SW480 (cell line): Measurements from ENCODE around the gene RPS6KL1.

Source experiments
- DNase-seq: peaks from one replicate; pipeline ENCODE4 v3.0.0-alpha.2; 2016; ENCODE audit warnings: low spot score

Gene RPS6KL1, protein sequence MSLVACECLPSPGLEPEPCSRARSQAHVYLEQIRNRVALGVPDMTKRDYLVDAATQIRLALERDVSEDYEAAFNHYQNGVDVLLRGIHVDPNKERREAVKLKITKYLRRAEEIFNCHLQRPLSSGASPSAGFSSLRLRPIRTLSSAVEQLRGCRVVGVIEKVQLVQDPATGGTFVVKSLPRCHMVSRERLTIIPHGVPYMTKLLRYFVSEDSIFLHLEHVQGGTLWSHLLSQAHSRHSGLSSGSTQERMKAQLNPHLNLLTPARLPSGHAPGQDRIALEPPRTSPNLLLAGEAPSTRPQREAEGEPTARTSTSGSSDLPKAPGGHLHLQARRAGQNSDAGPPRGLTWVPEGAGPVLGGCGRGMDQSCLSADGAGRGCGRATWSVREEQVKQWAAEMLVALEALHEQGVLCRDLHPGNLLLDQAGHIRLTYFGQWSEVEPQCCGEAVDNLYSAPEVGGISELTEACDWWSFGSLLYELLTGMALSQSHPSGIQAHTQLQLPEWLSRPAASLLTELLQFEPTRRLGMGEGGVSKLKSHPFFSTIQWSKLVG

DNA sequence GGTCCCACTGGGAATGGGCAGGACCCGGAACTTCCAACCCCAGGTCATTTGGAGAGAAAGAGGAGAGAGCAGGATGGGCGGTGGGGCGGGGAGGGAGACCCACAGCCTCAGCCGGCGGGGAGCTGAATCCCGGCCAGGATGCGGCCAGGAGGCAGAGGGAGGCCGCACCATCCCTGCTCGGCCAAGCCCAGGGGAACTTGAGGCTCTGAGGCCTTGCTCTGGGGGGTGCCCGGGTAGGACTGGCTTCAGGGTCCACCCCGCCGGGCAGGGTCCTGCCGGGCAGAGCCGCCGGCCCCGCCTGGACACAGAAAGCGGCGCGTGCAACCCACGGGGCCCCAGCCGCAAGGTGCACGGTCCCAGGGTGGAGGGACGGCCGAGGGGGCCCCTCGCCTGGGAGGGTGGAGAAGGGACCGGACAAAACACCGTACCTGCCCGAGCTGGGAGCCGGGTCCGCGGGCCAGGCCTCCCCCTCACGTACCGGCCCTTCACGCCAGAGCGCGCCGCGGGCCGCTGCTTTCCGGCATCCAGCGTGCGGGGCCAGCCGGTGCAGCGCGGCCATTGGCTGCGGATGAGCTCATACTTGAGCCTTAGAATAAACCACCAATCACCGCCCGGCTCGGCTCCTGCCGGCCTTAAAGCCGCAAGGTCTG is at the start of gene RPS6KL1:
TSS of gene RPS6KL1 (minus strand) at position 509 of the 650 bp plus-strand sequence. CDS start 1,719 bp downstream, outside the sequence.
- peak; percentile 85 for DNase-seq

DNA sequence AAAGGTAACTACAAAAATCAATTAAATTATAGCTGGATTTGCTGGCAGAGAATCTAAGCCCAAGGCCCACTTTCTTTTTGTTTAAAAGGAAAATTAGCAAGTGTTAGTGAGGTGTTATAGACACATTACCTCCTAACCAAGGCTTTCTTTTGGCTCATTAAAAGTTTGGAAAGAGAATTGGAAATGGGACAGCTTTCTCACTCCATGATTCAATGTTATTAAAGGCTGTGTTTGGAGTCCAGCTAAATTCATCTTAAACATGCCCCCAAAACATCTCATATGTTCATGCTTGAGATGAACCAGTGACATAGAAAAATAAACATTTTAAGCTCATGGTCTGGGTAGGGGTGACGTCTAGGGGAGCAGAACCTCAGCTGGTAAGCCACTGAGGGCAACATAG is 45.8 kb upstream of the RPS6KL1 start:
- DNase-seq, result no peak

DNA sequence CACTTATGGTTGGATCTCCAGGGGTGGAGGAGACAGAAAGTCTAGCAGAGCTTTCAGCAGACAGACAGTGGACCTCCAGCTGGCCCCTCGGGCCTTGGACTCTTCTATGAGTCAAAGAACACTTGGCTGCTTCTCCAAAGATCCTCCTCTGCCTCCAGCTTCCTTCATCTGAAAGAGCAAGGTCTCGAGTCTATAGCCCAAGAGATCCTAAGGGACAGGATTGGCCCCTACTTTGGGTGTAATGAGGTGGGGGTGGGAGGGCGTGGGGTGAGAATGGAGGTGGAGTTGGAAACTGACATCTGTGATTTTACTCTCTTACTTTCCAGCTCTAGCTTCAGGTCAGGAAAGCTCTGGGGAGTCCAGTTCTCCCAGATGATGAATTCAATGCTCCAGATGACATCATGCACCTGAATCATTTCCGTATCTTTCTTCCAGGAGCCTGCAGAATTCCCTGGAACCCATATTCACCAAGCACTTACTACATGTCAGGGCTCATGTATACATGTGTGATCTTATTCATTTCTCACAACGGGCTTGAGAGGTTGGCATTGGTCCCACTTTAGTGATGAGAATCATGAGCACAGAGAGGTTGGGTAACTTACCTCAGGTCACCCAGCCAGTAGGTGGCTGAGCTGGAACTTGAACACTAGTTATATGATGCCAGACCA is 42.6 kb upstream of the RPS6KL1 start:
- no peak for DNase-seq

DNA sequence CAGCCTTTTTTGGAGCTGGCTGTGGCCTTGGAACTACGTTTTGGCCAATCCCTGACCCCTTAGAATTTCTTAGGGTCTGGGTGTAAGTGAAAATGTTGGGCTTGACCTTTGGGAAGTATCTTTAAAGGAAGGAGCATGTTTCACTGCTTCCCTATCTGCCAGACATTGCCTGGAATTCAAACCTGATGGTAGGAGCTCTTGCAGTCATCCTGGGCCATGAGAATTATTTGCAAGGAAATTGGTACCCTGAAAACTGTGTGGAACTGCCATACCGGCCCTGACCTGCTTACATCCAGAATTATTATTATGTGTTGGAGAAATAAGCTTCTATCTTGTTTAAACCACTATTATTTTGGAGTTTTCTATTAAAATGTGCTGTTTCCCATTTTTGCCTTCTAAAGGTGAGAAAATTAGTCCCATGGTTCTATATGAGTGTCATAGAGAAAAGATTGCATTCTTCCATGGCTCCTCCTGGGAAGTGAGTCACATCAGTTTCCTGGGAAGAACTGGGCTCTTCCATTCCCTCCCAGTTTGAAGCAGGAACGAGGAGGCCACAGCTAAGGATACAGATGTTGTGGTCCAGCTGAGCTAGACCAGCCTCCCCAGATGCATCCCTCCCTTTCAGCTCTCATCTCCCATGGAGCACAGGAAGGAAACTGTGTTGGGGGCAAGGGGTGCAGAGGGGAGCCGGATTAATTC is 41.9 kb upstream of the RPS6KL1 start:
- no peak for DNase-seq

GRCh38 chr14:74963705-74964271 is 40.7 kb upstream of the RPS6KL1 start:
- DNase-seq, result no peak

- DNase-seq, result no peak
Measured at GRCh38 chr14:74963178-74963704, 40.2 kb upstream of the RPS6KL1 start.

GRCh38 chr14:74962493-74962892 is 39.4 kb upstream of the RPS6KL1 start:
- no peak for DNase-seq

GRCh38 chr14:74962046-74962445 is 39.0 kb upstream of the RPS6KL1 start:
- no peak for DNase-seq

DNA sequence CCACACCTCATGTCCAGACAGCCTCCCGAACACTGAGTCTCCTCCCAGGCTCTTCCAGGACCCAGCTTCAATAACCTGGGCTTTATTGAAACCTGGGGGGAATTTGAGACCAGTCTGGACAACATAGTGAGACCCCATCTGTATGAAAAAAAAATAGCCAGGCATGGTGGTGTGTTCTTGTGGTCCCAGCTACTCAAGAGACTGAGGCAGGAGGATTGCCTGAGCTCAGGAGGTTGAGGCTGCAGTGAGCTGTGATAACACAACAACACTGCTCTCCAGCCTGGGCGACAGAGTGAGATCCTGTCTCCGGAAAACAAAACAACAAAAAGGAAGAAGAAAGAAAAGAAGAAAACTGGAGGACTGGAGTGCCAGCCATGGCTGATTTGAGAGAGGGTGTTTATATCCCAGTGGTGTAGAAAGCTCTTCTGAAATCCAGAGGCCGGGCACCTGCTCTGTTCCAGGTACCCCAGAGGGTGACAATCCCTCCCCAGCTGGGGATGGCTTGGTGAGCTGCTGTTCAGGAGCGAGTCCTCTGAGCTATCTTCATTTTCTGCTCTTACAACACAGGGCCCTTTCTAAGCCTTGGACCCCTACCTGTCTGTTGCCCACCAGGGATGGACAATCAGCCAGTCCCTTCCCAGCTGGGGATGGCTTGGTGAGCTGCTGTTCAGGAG is 38.3 kb upstream of the RPS6KL1 start:
- DNase-seq, result no peak

DNA sequence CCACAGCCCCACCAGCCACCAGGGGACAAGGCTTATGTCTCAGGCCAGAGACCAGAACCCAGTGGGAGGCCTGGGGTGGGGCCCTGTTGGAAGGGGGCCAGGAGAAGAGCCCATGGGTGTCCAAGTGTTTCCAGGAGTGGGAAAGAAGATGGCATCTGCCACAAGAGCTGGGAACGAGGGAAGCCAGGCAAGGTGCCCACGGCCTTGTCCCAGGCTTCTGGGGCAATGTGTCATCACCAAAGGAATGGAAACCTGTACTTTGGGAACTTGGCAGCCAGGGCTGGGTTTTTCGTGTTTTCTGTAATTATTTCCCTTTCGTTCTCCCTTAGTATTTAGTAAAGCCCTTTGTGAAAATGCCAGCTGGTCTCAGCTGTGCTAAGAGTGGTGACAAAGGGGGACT is 37.7 kb upstream of the RPS6KL1 start:
- DNase-seq, result no peak

DNA sequence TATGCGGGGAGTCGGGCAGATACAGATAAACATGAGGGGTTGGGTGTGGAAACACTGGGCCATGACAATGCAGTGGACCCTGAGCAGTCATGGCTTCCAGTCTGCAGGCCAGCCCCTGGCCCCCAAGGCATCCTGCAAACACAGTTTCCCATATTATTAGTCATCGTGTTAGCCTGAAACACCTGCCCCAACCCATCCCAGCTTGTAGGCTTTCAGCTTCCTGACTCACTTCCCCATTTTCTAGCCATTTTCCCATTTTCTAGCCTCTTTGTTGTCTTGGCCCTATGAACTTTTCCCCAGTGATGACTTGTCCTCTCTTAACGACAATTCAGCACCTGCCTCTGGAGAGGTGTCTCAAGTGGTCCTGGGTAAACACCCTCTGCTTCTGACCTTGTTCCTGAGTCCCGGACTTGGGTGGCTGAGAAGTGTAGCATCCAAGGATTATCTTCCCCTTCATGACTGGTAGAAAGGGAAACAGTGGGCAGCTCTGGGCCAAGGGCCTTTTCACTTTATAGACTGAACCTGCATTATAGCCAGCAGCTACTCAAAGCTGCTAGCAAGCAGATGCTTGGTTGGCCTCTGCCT is 36.6 kb upstream of the RPS6KL1 start:
- no peak for DNase-seq

GRCh38 chr14:74956280-74957072 is 33.4 kb upstream of the RPS6KL1 start:
- no peak for DNase-seq

DNA sequence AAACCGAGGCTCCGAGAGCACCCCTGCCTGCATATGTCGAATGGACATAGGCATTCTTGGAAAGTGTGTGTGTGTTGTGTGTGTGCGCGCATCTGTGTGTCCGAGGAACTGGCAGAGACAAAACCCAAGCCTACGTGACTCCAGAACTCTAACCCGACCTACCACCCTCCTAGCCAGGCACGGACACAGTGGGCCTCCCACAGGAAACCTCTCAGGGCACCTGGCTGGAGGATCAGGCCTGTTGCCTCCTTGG is 32.9 kb upstream of the RPS6KL1 start:
- no peak for DNase-seq

GRCh38 chr14:74955229-74956026 is 32.4 kb upstream of the RPS6KL1 start, which contains the start of gene PGF:
TSS of gene PGF (minus strand) at chr14:74955597. CDS start at chr14:74955242, 355 bp downstream.
- DNase-seq, result peak; percentile 60

DNA sequence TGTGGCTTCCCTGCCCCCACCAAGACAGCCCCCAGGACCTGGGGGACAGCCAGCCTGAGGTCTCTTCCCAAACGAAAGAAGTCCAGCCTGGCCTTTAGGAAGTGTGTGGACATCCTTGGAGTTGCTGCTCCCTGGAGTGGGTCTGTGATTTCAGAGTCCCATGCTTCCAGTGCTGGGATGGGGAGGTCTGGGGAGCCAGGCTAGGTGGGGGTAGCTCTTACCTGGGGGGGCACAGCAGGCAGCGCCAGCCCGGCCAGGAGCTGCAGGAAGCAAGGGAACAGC is 31.8 kb upstream of the RPS6KL1 start:
- no peak for DNase-seq

- DNase-seq, result no peak
Measured at GRCh38 chr14:74954232-74954946, 31.3 kb upstream of the RPS6KL1 start.

GRCh38 chr14:74953686-74954085 is 30.6 kb upstream of the RPS6KL1 start:
- no peak for DNase-seq

DNA sequence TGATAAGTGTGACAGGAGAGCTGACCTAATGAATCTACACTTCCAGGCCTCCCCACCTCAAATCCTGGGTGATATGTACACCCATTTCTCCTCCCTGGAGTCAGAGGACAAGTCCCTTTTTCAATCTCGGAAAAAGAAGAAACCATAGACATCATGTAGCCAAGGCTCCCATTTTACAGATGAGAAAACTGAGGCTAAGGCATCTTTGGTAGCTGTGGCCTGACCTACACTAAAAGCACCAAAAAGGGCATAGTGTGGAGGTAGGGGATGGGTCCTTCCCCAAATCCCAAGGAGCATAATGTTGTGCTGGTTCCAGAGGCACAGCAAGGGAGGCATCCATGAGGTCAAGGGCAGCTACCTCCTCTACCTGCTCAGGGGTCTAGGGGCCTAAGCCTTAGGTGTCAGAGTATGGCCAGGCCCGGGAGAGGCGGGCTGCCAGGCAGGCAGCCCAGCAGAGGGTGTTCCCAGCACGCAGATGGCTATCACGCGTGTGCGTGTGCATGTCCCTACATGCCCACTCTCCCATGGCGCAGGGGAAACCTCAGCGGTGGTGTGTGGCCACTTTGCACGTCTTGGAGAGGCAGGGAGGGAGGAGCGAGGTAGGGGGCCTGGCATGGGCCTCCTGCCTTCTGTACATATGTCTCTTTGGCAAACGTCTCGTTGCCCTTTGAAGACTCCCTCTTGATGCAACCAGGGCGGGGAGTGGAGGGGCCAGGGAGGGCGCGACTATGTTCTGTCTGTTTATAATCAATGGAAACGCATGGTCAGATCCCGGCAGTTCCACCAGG is 29.8 kb upstream of the RPS6KL1 start:
- DNase-seq, result no peak
